H1 (cell line): ENCODE measurements around the gene APC2. TPM values are rescaled to one million over a fixed set of nuclear protein-coding genes. Genes with fewer than 3 reads are reported as not detected.

ENCODE experiments used
- CTCF ChIA-PET: fragments of 300-600 bp; sonication (Branson Sonifier 250); formaldehyde crosslinking; loops from one replicate; lab custom pipeline; 2021; ENCODE audit not compliant: partially characterized antibody; lab: Charles Lee
- POLR2A ChIA-PET: fragments of 300-600 bp; sonication (Branson Sonifier 250); formaldehyde crosslinking; loops from one replicate; lab custom pipeline; 2021; ENCODE audit warnings: inconsistent platforms; ENCODE audit not compliant: partially characterized antibody; lab: Charles Lee
- DNase-seq, 2 experiments: peaks; one replicate each; pipeline versions ENCODE4 v3.0.0 to v3.0.0-alpha.2; 2010 to 2022; ENCODE audit warnings: low spot score in 2 of 2, low read depth in 1 of 2, mixed read lengths in 1 of 2
- FAIRE-seq: peaks from 2 replicates; lab custom pipeline; 2011; peaks lifted over from hg19 to GRCh38; lab: Jason Lieb, UNC
- H2AFZ ChIP-seq: 2 replicates; pipeline ENCODE4 v1.8.1; 2012; ENCODE audit warnings: low read length, inconsistent platforms
- H2AK5ac ChIP-seq: 2 replicates; pipeline ENCODE4 v1.6.1; 2013; ENCODE audit warnings: low read depth, low read length
- H2BK120ac ChIP-seq: replicated peaks from 2 replicates; pipeline ENCODE3; 2013; ENCODE audit warnings: low read depth, low read length, inconsistent platforms
- H2BK12ac ChIP-seq: 2 replicates; pipeline ENCODE4 v1.6.1; 2013; ENCODE audit warnings: low read depth, low read length
- H2BK15ac ChIP-seq: 2 replicates; pipeline ENCODE4 v1.6.1; 2013; ENCODE audit warnings: low read length
- H2BK20ac ChIP-seq: 2 replicates; pipeline ENCODE4 v1.6.1; 2013; ENCODE audit warnings: low read length
- H2BK5ac ChIP-seq: 2 replicates; pipeline ENCODE4 v1.6.1; 2013; ENCODE audit warnings: low read depth, low read length
- H3K14ac ChIP-seq: 2 replicates; pipeline ENCODE4 v1.6.1; 2013; ENCODE audit warnings: inconsistent platforms; ENCODE audit not compliant: insufficient read length
- H3K18ac ChIP-seq: 2 replicates; pipeline ENCODE4 v1.6.1; 2013; ENCODE audit warnings: low read length; ENCODE audit errors: extremely low read depth
- H3K23ac ChIP-seq: 2 replicates; pipeline ENCODE4 v1.6.1; 2013; ENCODE audit warnings: inconsistent platforms; ENCODE audit not compliant: insufficient read length
- H3K23me2 ChIP-seq: 2 replicates; pipeline ENCODE4 v1.6.1; 2013; ENCODE audit warnings: low read depth, low read length
- H3K27ac ChIP-seq: 2 replicates; pipeline ENCODE4 v1.6.1; 2011; ENCODE audit warnings: low read depth, low read length, inconsistent platforms
- H3K27me3 ChIP-seq, 4 experiments: replicated peaks in 1 of 4; 1 replicate in 1 of 4; 2 replicates in 3 of 4; pipeline versions ENCODE4 v1.6.1 to v1.8.1; 2011 to 2013; ENCODE audit warnings: low read length in 3 of 4, mild to moderate bottlenecking in 3 of 4, inconsistent platforms in 2 of 4, mixed read lengths in 2 of 4, moderate library complexity in 1 of 4; ENCODE audit not compliant: control insufficient read depth in 3 of 4, insufficient read depth in 3 of 4; ENCODE audit errors: extremely low read depth in 1 of 4
- H3K36me3 ChIP-seq, 4 experiments: 2 replicates each; pipeline versions ENCODE4 v1.6.1 to v1.8.1; 2011 to 2013; ENCODE audit warnings: mild to moderate bottlenecking in 4 of 4, low read length in 3 of 4, moderate library complexity in 2 of 4, control low read depth in 1 of 4, inconsistent platforms in 1 of 4; ENCODE audit not compliant: insufficient read depth in 4 of 4, control insufficient read depth in 2 of 4
- H3K4ac ChIP-seq: replicated peaks from 2 replicates; pipeline ENCODE3; 2013; ENCODE audit warnings: low read length, low read depth, mixed read lengths, inconsistent platforms; ENCODE audit not compliant: insufficient read length
- H3K4me1 ChIP-seq, 4 experiments: replicated peaks in 1 of 4; 1 replicate in 1 of 4; 2 replicates in 3 of 4; pipeline versions ENCODE4 v1.6.1 to v1.8.1; 2011 to 2013; ENCODE audit warnings: low read length in 3 of 4, inconsistent platforms in 2 of 4, mixed read lengths in 1 of 4; ENCODE audit not compliant: insufficient read depth in 4 of 4, control insufficient read depth in 3 of 4
- H3K4me2 ChIP-seq, 2 experiments: 2 replicates each; pipeline versions ENCODE4 v1.6.1 to v1.8.1; 2011 to 2013; ENCODE audit warnings: low read depth in 2 of 2, low read length in 2 of 2, control low read depth in 1 of 2, inconsistent platforms in 1 of 2, mild to moderate bottlenecking in 1 of 2; ENCODE audit not compliant: insufficient read depth in 1 of 2
- H3K4me3 ChIP-seq, 4 experiments: fragments of 200-600, 300-600 bp in 1 of 4; sonication (generic), shearing (Covaris generic), sonication (Bioruptor Twin) in 1 of 4; 2 replicates each; pipeline versions ENCODE4 v1.5.1 to v1.8.1; 2011 to 2016; ENCODE audit warnings: low read length in 4 of 4, low read depth in 3 of 4, control low read depth in 2 of 4, inconsistent platforms in 2 of 4, mild to moderate bottlenecking in 2 of 4, mixed read lengths in 1 of 4, moderate library complexity in 1 of 4; ENCODE audit not compliant: insufficient read depth in 2 of 4; ENCODE audit errors: extremely low read depth in 1 of 4
- H3K56ac ChIP-seq: replicated peaks from 2 replicates; pipeline ENCODE3; 2013; ENCODE audit warnings: low read depth, mild to moderate bottlenecking, mixed read lengths, low read length, inconsistent platforms; ENCODE audit not compliant: insufficient read length
- H3K79me1 ChIP-seq: 2 replicates; pipeline ENCODE4 v1.6.1; 2013; ENCODE audit warnings: low read depth, low read length, control low read depth
- H3K79me2 ChIP-seq, 2 experiments: 2 replicates each; pipeline versions ENCODE4 v1.6.1 to v1.8.1; 2012 to 2013; ENCODE audit warnings: low read length in 2 of 2, mild to moderate bottlenecking in 2 of 2, inconsistent platforms in 1 of 2; ENCODE audit not compliant: insufficient read depth in 2 of 2, control insufficient read depth in 1 of 2
- H3K9ac ChIP-seq, 4 experiments: replicated peaks in 1 of 4; 1 replicate in 1 of 4; 2 replicates in 3 of 4; pipeline versions ENCODE4 v1.6.1 to v1.8.1; 2011 to 2013; ENCODE audit warnings: low read depth in 3 of 4, low read length in 3 of 4, control low read depth in 2 of 4, mild to moderate bottlenecking in 2 of 4, moderate library complexity in 2 of 4, inconsistent platforms in 1 of 4; ENCODE audit errors: extremely low read depth in 1 of 4
- H3K9me3 ChIP-seq, 2 experiments: 2 replicates each; pipeline versions ENCODE4 v1.6.1 to v1.8.1; 2012 to 2013; ENCODE audit warnings: mild to moderate bottlenecking in 2 of 2, moderate library complexity in 2 of 2, control low read depth in 1 of 2, inconsistent platforms in 1 of 2, low read depth in 1 of 2, low read length in 1 of 2, mixed read lengths in 1 of 2; ENCODE audit not compliant: insufficient read depth in 2 of 2
- H4K20me1 ChIP-seq, 2 experiments: replicated peaks in 1 of 2; 2 replicates each; pipeline versions ENCODE3 to v1.8.1; 2011 to 2013; ENCODE audit warnings: inconsistent platforms in 2 of 2, low read length in 2 of 2, mild to moderate bottlenecking in 1 of 2; ENCODE audit not compliant: insufficient read depth in 2 of 2, control insufficient read depth in 1 of 2
- H4K5ac ChIP-seq: 2 replicates; pipeline ENCODE4 v1.6.1; 2013; ENCODE audit warnings: low read length, low read depth, mixed read lengths, inconsistent platforms; ENCODE audit not compliant: insufficient read length
- H4K8ac ChIP-seq: 2 replicates; pipeline ENCODE4 v1.8.0; 2013; ENCODE audit warnings: mild to moderate bottlenecking, moderate library complexity, low read length, inconsistent platforms; ENCODE audit not compliant: insufficient read depth; ENCODE audit errors: extremely low read depth
- H4K91ac ChIP-seq: replicated peaks from 2 replicates; pipeline ENCODE3; 2013; ENCODE audit warnings: low read length, mixed read lengths, inconsistent platforms; ENCODE audit not compliant: insufficient read length
- POLR2AphosphoS5 ChIP-seq: IDR thresholded peaks from 2 replicates; pipeline ENCODE4 v1.6.1; 2011; ENCODE audit warnings: low read depth, low read length
- SRF ChIP-seq: IDR thresholded peaks from 2 replicates; pipeline ENCODE4 v1.6.1; 2011; ENCODE audit warnings: mild to moderate bottlenecking, low read depth, low read length, moderate library complexity
- WGBS, 2 experiments: shearing (Covaris generic) in 1 of 2; methylation state at CpG; one replicate each; pipeline versions ENCODE4 v1.1.6 to v1.1.7; 2013 to 2015; ENCODE audit warnings: low lambda C conversion rate in 2 of 2, mixed read lengths in 2 of 2, inconsistent platforms in 1 of 2, low coverage in 1 of 2, missing lambda C conversion rate in 1 of 2; ENCODE audit not compliant: insufficient replicate concordance in 2 of 2, insufficient coverage in 1 of 2, insufficient read length in 1 of 2; ENCODE audit errors: extremely low coverage in 1 of 2, missing lambda C conversion rate in 1 of 2; 5-methylcytosine and 5-hydroxymethylcytosine counted together
- polyA plus RNA-seq, 7 experiments: library from polyadenylated mRNA; depleted of rRNA in 3 of 7; stranded (reverse) in 5 of 7; unstranded in 2 of 7; fragments of >200 nt in 5 of 7; fragments of 200-250 nt in 2 of 7; gene quantifications; 1 replicate in 5 of 7; 2 replicates in 1 of 7; 4 replicates in 1 of 7; pipeline versions ENCODE4 v1.2.1 to v1.2.3, GENCODE V29; 2011 to 2013; ENCODE audit warnings: missing spikeins in 2 of 7, mixed read lengths in 2 of 7
- total RNA-seq: library from RNA; stranded (reverse); fragmentation: NEBNext Ultra II Directional; extraction: Animal tissue kit (Norgen Biotek cat#: 25700); gene quantifications from 2 replicates; pipeline ENCODE4 v1.2.1, GENCODE V29; 2021

APC2 gene
- total and polyA plus RNA-seq, 2 of the 8 experiments (the other 6 are each of a cell fraction or from before 2014, with no cell fraction given) = 1.3 to 4.1 TPM

DNA sequence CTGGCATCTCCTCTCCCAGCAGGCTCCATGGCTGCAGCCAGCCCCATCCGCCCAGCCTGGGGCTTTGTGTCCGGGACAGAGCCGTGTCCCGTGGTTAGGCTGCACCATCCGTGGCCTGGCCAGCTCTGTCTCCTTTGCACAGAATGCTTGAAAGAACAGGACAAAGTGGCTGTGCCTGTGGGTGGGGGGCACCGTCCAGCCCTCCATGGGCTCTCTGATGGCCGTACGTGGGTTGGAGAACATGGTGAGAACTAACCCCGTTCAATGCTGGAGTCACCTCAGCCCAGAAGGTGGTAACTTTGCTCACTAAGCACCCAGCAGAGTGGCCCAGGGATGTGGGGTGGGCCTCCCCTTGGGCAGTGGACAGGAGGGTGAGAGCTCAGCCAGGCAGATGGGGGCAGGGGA lies 8.9 kb upstream of the APC2 start:
- Histone ChIP-seq H3K79me2 (peaks cover 2 to 24% of the 10 kb centered on the region in 2 experiments; a peak in 3 of 4 replicates), H2BK15ac (no peak overlapping the region), H2BK5ac (0 out of 2 replicates have a peak overlapping the region, but pooled peaks have one; percentile 9), H3K4ac (no peak overlapping the region), H2BK120ac (no peak overlapping the region), H3K9me3 (no peaks in the 10 kb centered on the region), H4K91ac (no peak overlapping the region), H3K4me1 (peaks cover 0 to 11% (median 4%) of the 10 kb centered on the region in 4 experiments; a peak in 5 of 7 replicates), H3K79me1 (peaks cover 4% of the 10 kb centered on the region), H3K27ac (no peak overlapping the region), H3K56ac (no peak overlapping the region), H2BK20ac (no peak overlapping the region), H3K36me3 (peaks cover 26 to 37% (median 29%) of the 10 kb centered on the region in 4 experiments), H3K23ac (no peak overlapping the region), H4K8ac (no peak overlapping the region), H2BK12ac (no peak overlapping the region), H3K4me2 (no peak overlapping the region), H3K14ac (no peak overlapping the region), H3K9ac (no peak overlapping the region), H4K20me1 (peaks cover 19 to 23% of the 10 kb centered on the region in 2 experiments), H3K23me2 (peaks cover 3% of the 10 kb centered on the region; the same call in 1 of the 2 replicates), H2AFZ (no peak overlapping the region)
- WGBS, 2 experiments = 91% methylated on average over 9 of the region's 9 CpGs; no CpG with 5 or more reads in 1 of the 2 experiments
- DNase-seq = no peak
- ChIA-PET CTCF (interaction anchor here (0.9 to 5.6 kb wide), 3 partner anchors 14 to 160 kb away, joined by 3 to 54 read pairs (median 3); no protein-coding TSS in a partner anchor), POLR2A (interaction anchor here (0.6 to 7.6 kb wide), 17 partner anchors 12 to 254 kb away, joined by 3 to 109 read pairs (median 4); partner anchors contain the start of gene APC2)
- TF ChIP-seq POLR2AphosphoS5 (peak; percentile 48; the same call in 1 of the 2 replicates), SRF (no peak)
- TF ChIP-seq, all 59 proteins: peak for 1
- Histone ChIP-seq H3K18ac (no peak overlapping the region; the same call in 1 of the 2 replicates), H4K5ac (no peak overlapping the region), H3K27me3 (peaks cover 0 to 3% (median 3%) of the 10 kb centered on the region in 4 experiments; a peak in 3 of 7 replicates), H2AK5ac (no peak overlapping the region), H3K4me3 (no peak overlapping the region)
- no peak for FAIRE-seq
